SJCRH30 (cell line): ENCODE measurements around the gene GPD1L. TPM values are rescaled to one million over a fixed set of nuclear protein-coding genes. Genes with fewer than 3 reads are reported as not detected.
"Not testable (repeated sequence)": the region's sequence is repeated elsewhere in the genome, so short reads cannot be mapped to it uniquely, and the experiment has no call there.

ENCODE experiments used
- DNase-seq, 2 experiments: peaks; one replicate each; pipeline ENCODE4 v3.0.0-alpha.2; 2015 to 2020
- H3K27ac ChIP-seq: fragments of 250-450 bp; sonication (Bioruptor Pico); 2 replicates; pipeline ENCODE4 v1.5.1; 2020; ENCODE audit warnings: mild to moderate bottlenecking, moderate library complexity
- H3K27me3 ChIP-seq: fragments of 250-450 bp; sonication (Bioruptor Pico); 2 replicates; pipeline ENCODE4 v1.5.1; 2020; ENCODE audit warnings: mild to moderate bottlenecking, moderate library complexity
- H3K36me3 ChIP-seq: fragments of 250-450 bp; sonication (Bioruptor Pico); 2 replicates; pipeline ENCODE4 v1.5.1; 2020; ENCODE audit warnings: mild to moderate bottlenecking, moderate library complexity
- H3K4me1 ChIP-seq: fragments of 250-450 bp; sonication (Bioruptor Pico); 2 replicates; pipeline ENCODE4 v1.5.1; 2020; ENCODE audit warnings: mild to moderate bottlenecking, moderate library complexity
- H3K4me3 ChIP-seq: fragments of 250-450 bp; sonication (Bioruptor Pico); 2 replicates; pipeline ENCODE4 v1.5.1; 2020; ENCODE audit warnings: mild to moderate bottlenecking, moderate library complexity
- H3K9me3 ChIP-seq: fragments of 250-450 bp; sonication (Bioruptor Pico); replicated peaks from 2 replicates; pipeline ENCODE4 v1.5.1; 2020; ENCODE audit warnings: mild to moderate bottlenecking, moderate library complexity
- total RNA-seq: library from RNA; depleted of rRNA; stranded (reverse); fragments of >200 nt; shearing (Covaris generic); gene quantifications from 2 replicates; pipeline ENCODE4 v1.2.3, GENCODE V29; 2014; rRNA removed

The GPD1L gene
- 4.8 and 5.4 TPM in 2 replicates for total RNA-seq

- H3K27ac ChIP-seq = no peak within 1 kb of the TSS
Observed at GRCh38 chr3:32106132-32106928, at the start of gene GPD1L. GPD1L (plus strand) TSS chr3:32106620; CDS start chr3:32106712, 92 bp downstream.

GRCh38 chr3:32058465-32058864, 48.0 kb upstream of the GPD1L start:
- not testable (repeated sequence) for H3K27me3 ChIP-seq, DNase-seq, H3K27ac ChIP-seq, H3K9me3 ChIP-seq, H3K36me3 ChIP-seq, H3K4me3 ChIP-seq, H3K4me1 ChIP-seq

More at GRCh38 chr3:32106132-32106928, at the start of gene GPD1L:
- H3K36me3 ChIP-seq = no peaks in the 10 kb centered on the region
- DNase-seq = peak; percentile 86 to 87
- no peaks in the 10 kb centered on the region for H3K9me3 ChIP-seq
- H3K4me1 ChIP-seq = no peaks in the 10 kb centered on the region
- H3K27me3 ChIP-seq = no peaks in the 10 kb centered on the region
- H3K4me3 ChIP-seq = peak within 1 kb of the TSS; percentile 71

DNA sequence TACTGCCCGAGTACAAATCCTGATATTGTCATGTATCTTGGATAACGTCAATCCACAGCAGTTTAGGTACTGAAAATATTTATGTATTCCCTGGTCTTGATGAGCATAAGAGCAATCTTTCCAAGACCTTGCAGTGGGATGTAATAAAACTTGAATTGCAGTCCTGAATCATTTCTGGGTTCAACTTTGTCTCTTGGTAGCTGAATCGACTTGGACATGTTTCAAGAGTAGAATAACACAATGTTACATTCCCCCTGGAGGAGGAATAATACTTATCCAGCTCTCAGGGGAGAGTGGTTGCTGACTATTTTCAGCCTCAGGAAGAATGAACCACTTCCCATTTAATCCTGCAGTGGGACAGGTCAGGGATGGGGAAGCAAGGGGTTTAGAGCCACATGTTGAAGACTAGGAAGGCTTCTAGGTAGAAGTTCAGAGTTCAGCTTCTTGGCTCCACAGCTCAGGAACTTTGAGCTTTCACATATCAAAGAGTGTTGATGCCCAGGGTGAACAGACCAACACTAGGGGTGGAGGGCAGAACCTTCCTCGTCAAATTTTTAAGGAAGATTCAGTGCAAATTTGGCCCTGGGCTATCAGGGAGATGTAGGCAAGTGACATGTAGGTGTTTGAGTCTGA, 43.4 kb upstream of the GPD1L start:
- no peak for DNase-seq
- no peaks in the 10 kb centered on the region for H3K4me1 ChIP-seq
- H3K27ac ChIP-seq = no peak overlapping the region
- H3K4me3 ChIP-seq = no peak overlapping the region
- no peaks in the 10 kb centered on the region for H3K27me3 ChIP-seq
- H3K36me3 ChIP-seq = no peaks in the 10 kb centered on the region
- H3K9me3 ChIP-seq = no peaks in the 10 kb centered on the region

DNA sequence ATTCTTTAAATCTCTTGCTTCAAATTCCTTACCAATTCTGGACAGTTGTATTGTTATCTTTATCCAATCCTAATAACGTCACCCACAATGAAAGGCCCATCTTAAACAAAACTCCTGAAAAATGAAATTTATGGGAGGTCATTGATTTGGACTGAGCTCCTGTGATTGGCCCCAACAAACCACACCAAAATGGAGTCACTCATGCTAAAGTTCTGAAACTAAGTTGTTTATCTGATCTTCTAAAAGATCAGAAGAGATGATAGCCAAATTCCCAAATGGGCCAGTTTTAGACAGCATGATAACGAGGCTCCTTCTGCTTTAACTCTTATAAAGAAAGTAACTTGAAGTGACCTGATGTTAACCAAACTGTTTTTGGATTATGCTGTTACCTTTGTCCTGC, 39.7 kb upstream of the GPD1L start:
- no peak for DNase-seq
- H3K27me3 ChIP-seq = no peaks in the 10 kb centered on the region

GRCh38 chr3:32074194-32074593, 32.2 kb upstream of the GPD1L start:
- not testable (repeated sequence) for DNase-seq, H3K36me3 ChIP-seq, H3K4me1 ChIP-seq, H3K27ac ChIP-seq, H3K9me3 ChIP-seq, H3K4me3 ChIP-seq, H3K27me3 ChIP-seq

More for the DNA sequence above, 39.7 kb upstream of the GPD1L start:
- no peak overlapping the region for H3K4me3 ChIP-seq
- no peak overlapping the region for H3K27ac ChIP-seq
- H3K9me3 ChIP-seq = no peaks in the 10 kb centered on the region
- no peaks in the 10 kb centered on the region for H3K4me1 ChIP-seq
- H3K36me3 ChIP-seq = no peaks in the 10 kb centered on the region

DNA sequence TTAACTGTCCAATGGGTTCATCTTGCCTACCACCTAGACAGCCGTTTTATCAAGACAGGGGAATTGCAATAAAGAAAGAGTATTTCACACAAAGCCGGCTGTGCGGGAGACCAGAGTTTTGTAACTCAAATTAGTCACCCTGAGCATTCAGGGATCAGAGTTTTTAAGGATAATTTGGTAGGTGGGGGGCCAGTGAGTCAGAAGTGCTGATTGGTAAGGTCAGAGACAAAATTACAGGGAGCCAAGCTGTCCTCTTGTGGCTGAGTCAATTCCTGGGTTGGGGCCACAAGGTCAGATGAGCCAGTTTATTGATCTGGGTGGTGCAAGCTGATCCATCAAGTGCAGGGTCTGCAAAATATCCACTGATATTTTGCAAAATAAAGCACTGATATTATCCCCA, 29.9 kb upstream of the GPD1L start:
- DNase-seq = no peak
- H3K4me3 ChIP-seq = no peak overlapping the region
- H3K4me1 ChIP-seq = no peaks in the 10 kb centered on the region
- H3K27ac ChIP-seq = no peak overlapping the region
- H3K36me3 ChIP-seq = no peaks in the 10 kb centered on the region
- no peaks in the 10 kb centered on the region for H3K27me3 ChIP-seq
- no peaks in the 10 kb centered on the region for H3K9me3 ChIP-seq

GRCh38 chr3:32077260-32078084, 28.9 kb upstream of the GPD1L start:
- Histone ChIP-seq H3K9me3 (no peaks in the 10 kb centered on the region), H3K27me3 (no peaks in the 10 kb centered on the region), H3K27ac (no peak overlapping the region), H3K4me1 (no peaks in the 10 kb centered on the region), H3K4me3 (no peak overlapping the region), H3K36me3 (no peaks in the 10 kb centered on the region)
- DNase-seq = no peak

GRCh38 chr3:32078085-32078634, 28.3 kb upstream of the GPD1L start:
- Histone ChIP-seq H3K4me3 (no peak overlapping the region), H3K27me3 (no peaks in the 10 kb centered on the region), H3K9me3 (no peaks in the 10 kb centered on the region), H3K27ac (no peak overlapping the region), H3K36me3 (no peaks in the 10 kb centered on the region), H3K4me1 (no peaks in the 10 kb centered on the region)
- peak in 1 of 2 experiments; percentile 5 for DNase-seq

DNA sequence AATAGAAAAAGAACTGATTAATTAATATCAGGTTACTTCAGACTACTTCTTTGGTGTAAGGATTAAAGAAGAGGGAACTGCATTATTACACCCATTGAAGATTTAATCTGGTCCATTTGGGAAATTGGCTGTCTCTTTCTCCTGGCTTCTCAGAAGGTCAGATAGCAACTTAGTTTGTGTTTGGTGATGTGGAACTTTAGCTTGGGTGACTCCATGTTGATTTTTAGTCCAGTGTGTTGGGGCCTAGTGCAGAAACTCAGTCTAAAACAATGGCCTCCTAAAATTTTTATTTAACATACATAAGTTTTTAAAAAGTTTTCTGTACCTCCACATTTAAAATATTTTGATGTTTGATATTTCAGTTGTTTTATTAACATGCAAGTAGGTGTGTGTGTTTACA, 27.6 kb upstream of the GPD1L start:
- Histone ChIP-seq H3K4me3 (no peak overlapping the region), H3K27me3 (no peaks in the 10 kb centered on the region), H3K4me1 (no peaks in the 10 kb centered on the region), H3K9me3 (no peaks in the 10 kb centered on the region), H3K27ac (no peak overlapping the region), H3K36me3 (no peaks in the 10 kb centered on the region)
- DNase-seq = no peak

GRCh38 chr3:32082721-32083120, 23.7 kb upstream of the GPD1L start:
- DNase-seq = no peak
- H3K27me3 ChIP-seq = no peaks in the 10 kb centered on the region
- no peaks in the 10 kb centered on the region for H3K4me1 ChIP-seq
- no peaks in the 10 kb centered on the region for H3K36me3 ChIP-seq
- no peaks in the 10 kb centered on the region for H3K9me3 ChIP-seq
- H3K27ac ChIP-seq = no peak overlapping the region
- H3K4me3 ChIP-seq = no peak overlapping the region

GRCh38 chr3:32083702-32084270, 22.6 kb upstream of the GPD1L start:
- no peaks in the 10 kb centered on the region for H3K9me3 ChIP-seq
- H3K27ac ChIP-seq = no peak overlapping the region
- no peaks in the 10 kb centered on the region for H3K27me3 ChIP-seq
- H3K4me3 ChIP-seq = no peak overlapping the region
- DNase-seq = no peak
- H3K4me1 ChIP-seq = no peaks in the 10 kb centered on the region
- no peaks in the 10 kb centered on the region for H3K36me3 ChIP-seq

DNA sequence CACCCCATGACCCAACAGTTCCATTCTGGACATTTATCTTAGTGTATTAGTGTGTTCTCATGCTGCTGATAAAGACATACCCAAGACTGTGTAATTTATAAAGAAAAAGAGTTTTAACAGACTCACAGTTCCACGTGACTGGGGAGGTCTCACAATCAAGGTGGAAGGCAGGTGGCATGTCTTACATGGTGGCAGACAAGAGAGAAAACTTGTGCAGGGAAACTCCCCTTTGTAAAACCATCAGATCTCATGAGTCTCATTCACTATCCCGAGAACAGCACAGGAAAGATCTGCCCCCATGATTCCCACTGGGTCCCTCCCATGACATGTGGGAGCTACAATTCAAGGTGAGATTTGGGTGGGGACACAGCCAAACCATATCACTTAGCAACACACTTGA, 21.6 kb upstream of the GPD1L start:
- Histone ChIP-seq H3K27ac (no peak overlapping the region), H3K4me1 (no peaks in the 10 kb centered on the region), H3K9me3 (no peaks in the 10 kb centered on the region), H3K4me3 (no peak overlapping the region), H3K27me3 (no peaks in the 10 kb centered on the region), H3K36me3 (no peaks in the 10 kb centered on the region)
- DNase-seq = no peak

- Histone ChIP-seq H3K4me3 (no peak overlapping the region), H3K9me3 (no peaks in the 10 kb centered on the region), H3K27me3 (no peaks in the 10 kb centered on the region), H3K27ac (no peak overlapping the region), H3K36me3 (no peaks in the 10 kb centered on the region), H3K4me1 (no peaks in the 10 kb centered on the region)
- no peak for DNase-seq
Observed at GRCh38 chr3:32086464-32086863, 20.0 kb upstream of the GPD1L start.

DNA sequence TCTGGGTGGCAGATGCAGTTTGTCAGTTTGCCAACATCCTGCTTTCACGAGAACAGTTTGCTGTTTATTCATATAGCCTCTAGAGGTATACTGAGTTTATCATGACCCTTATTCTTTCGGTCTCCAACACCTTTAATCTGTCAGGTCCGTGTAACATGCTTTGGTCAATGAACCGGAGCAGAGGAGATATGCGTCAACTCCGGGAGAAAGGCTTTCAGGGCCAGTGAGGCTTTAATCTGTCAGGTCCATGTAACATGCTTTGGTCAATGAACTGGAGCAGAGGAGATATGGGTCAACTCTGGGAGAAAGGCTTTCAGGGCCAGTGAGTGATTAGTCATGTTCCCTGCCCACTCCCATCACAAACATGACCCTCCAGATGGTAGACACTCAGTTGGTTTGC, 16.9 kb upstream of the GPD1L start:
- Histone ChIP-seq H3K36me3 (no peaks in the 10 kb centered on the region), H3K9me3 (no peaks in the 10 kb centered on the region), H3K27ac (no peak overlapping the region), H3K4me1 (no peaks in the 10 kb centered on the region), H3K4me3 (no peak overlapping the region), H3K27me3 (no peaks in the 10 kb centered on the region)
- DNase-seq = no peak
